H9 (cell line): Measurements from ENCODE around the gene CACNA2D3. TPM values are rescaled to one million over a fixed set of nuclear protein-coding genes. Genes with fewer than 3 reads are reported as not detected.

ENCODE experiments used
- DNase-seq: peaks from one replicate; pipeline ENCODE4 v3.0.0-alpha.2; 2017
- H2AFZ ChIP-seq: one replicate; pipeline ENCODE4 v1.6.1; 2013; ENCODE audit warnings: mild to moderate bottlenecking, low read length, control low read depth, moderate library complexity
- H2AK5ac ChIP-seq: 2 replicates; pipeline ENCODE4 v1.6.1; 2013; ENCODE audit warnings: low read length, control low read depth, mixed read lengths; ENCODE audit not compliant: insufficient read length
- H2BK120ac ChIP-seq: one replicate; pipeline ENCODE4 v1.6.1; 2013; ENCODE audit warnings: low read depth, mild to moderate bottlenecking, low read length, control low read depth, inconsistent platforms; ENCODE audit not compliant: poor library complexity, severe bottlenecking
- H2BK12ac ChIP-seq: 2 replicates; pipeline ENCODE4 v1.6.1; 2013; ENCODE audit warnings: low read length, control low read depth, mixed read lengths, low read depth; ENCODE audit not compliant: insufficient read length
- H2BK15ac ChIP-seq: 2 replicates; pipeline ENCODE4 v1.6.1; 2013; ENCODE audit warnings: low read depth, low read length, control low read depth
- H2BK20ac ChIP-seq: one replicate; pipeline ENCODE4 v1.6.1; 2013; ENCODE audit warnings: low read depth, mild to moderate bottlenecking, low read length, control low read depth, inconsistent platforms; ENCODE audit not compliant: poor library complexity, severe bottlenecking
- H2BK5ac ChIP-seq: 2 replicates; pipeline ENCODE4 v1.6.1; 2013; ENCODE audit warnings: low read length, control low read depth, mixed read lengths; ENCODE audit not compliant: insufficient read length
- H3K14ac ChIP-seq: 2 replicates; pipeline ENCODE4 v1.6.1; 2013; ENCODE audit warnings: low read length, control low read depth; ENCODE audit not compliant: insufficient read depth
- H3K18ac ChIP-seq: 2 replicates; pipeline ENCODE4 v1.6.1; 2013; ENCODE audit warnings: low read depth, mild to moderate bottlenecking, mixed read lengths, low read length, control low read depth; ENCODE audit not compliant: insufficient read length
- H3K23ac ChIP-seq: 2 replicates; pipeline ENCODE4 v1.6.1; 2013; ENCODE audit warnings: low read length, control low read depth, mixed read lengths, low read depth; ENCODE audit not compliant: insufficient read length
- H3K23me2 ChIP-seq: 2 replicates; pipeline ENCODE4 v1.6.1; 2013; ENCODE audit warnings: low read depth, mild to moderate bottlenecking, mixed read lengths, low read length, control low read depth; ENCODE audit not compliant: insufficient read length, poor library complexity, severe bottlenecking
- H3K27ac ChIP-seq: 2 replicates; pipeline ENCODE4 v1.5.1; 2013; ENCODE audit warnings: low read length, control low read depth, mixed read lengths, low read depth; ENCODE audit not compliant: insufficient read length
- H3K27me3 ChIP-seq: 2 replicates; pipeline ENCODE4 v1.6.1; 2013; ENCODE audit warnings: low read length, control low read depth, inconsistent platforms; ENCODE audit not compliant: insufficient read depth
- H3K4ac ChIP-seq: 2 replicates; pipeline ENCODE4 v1.6.1; 2013; ENCODE audit warnings: low read depth, mild to moderate bottlenecking, control low read depth, inconsistent platforms, low read length, moderate library complexity
- H3K4me1 ChIP-seq: 2 replicates; pipeline ENCODE4 v1.6.1; 2013; ENCODE audit warnings: low read length, control low read depth, inconsistent platforms; ENCODE audit not compliant: insufficient read depth
- H3K4me2 ChIP-seq: 2 replicates; pipeline ENCODE4 v1.6.1; 2013; ENCODE audit warnings: low read length, control low read depth, mixed read lengths; ENCODE audit not compliant: insufficient read length, insufficient read depth
- H3K56ac ChIP-seq: 2 replicates; pipeline ENCODE4 v1.6.1; 2013; ENCODE audit warnings: low read depth, mild to moderate bottlenecking, mixed read lengths, low read length, control low read depth; ENCODE audit not compliant: insufficient read length
- H3K79me1 ChIP-seq: 2 replicates; pipeline ENCODE4 v1.6.1; 2013; ENCODE audit warnings: low read depth, mild to moderate bottlenecking, moderate library complexity, low read length, control low read depth, inconsistent platforms; ENCODE audit not compliant: insufficient read depth, poor library complexity, severe bottlenecking
- H3K79me2 ChIP-seq: 2 replicates; pipeline ENCODE4 v1.6.1; 2013; ENCODE audit warnings: low read length, control low read depth, inconsistent platforms; ENCODE audit not compliant: insufficient read depth
- H3K9ac ChIP-seq: 2 replicates; pipeline ENCODE4 v1.6.1; 2013; ENCODE audit warnings: low read length, control low read depth, mixed read lengths; ENCODE audit not compliant: insufficient read length; ENCODE audit errors: extremely low read depth
- H3K9me3 ChIP-seq: one replicate; pipeline ENCODE4 v1.6.1; 2013; ENCODE audit warnings: low read depth, low read length, inconsistent platforms; ENCODE audit not compliant: control insufficient read depth
- H3T11ph ChIP-seq: one replicate; pipeline ENCODE4 v1.6.1; 2013; ENCODE audit warnings: mild to moderate bottlenecking, low read length, control low read depth, inconsistent platforms
- H4K20me1 ChIP-seq: one replicate; pipeline ENCODE4 v1.6.1; 2013; ENCODE audit not compliant: control insufficient read depth, insufficient read length, insufficient read depth
- H4K5ac ChIP-seq: 2 replicates; pipeline ENCODE4 v1.6.1; 2013; ENCODE audit warnings: low read depth, mild to moderate bottlenecking, mixed read lengths, low read length, control low read depth; ENCODE audit not compliant: insufficient read length
- H4K8ac ChIP-seq: replicated peaks from 2 replicates; pipeline ENCODE4 v1.6.1; 2013; ENCODE audit warnings: low read length, control low read depth, mixed read lengths, low read depth; ENCODE audit not compliant: insufficient read length
- H4K91ac ChIP-seq: 2 replicates; pipeline ENCODE4 v1.6.1; 2013; ENCODE audit warnings: low read depth, mild to moderate bottlenecking, moderate library complexity, mixed read lengths, low read length, control low read depth; ENCODE audit not compliant: insufficient read length
- H3K27ac Mint-ChIP-seq, 3 experiments: 2 replicates in 2 of 3; 3 replicates in 1 of 3; pipeline ENCODE4 v1.8.0; 2020 to 2021; ENCODE audit warnings: mixed read lengths in 3 of 3, mild to moderate bottlenecking in 1 of 3, moderate library complexity in 1 of 3
- H3K27me3 Mint-ChIP-seq: 2 replicates; pipeline ENCODE4 v1.8.0; 2021; ENCODE audit warnings: low read depth, mild to moderate bottlenecking, moderate library complexity, mixed read lengths
- H3K36me3 Mint-ChIP-seq, 3 experiments: 2 replicates in 2 of 3; 3 replicates in 1 of 3; pipeline ENCODE4 v1.8.0; 2020 to 2021; ENCODE audit warnings: low read depth in 3 of 3, mixed read lengths in 3 of 3; ENCODE audit not compliant: insufficient read depth in 1 of 3
- H3K4me1 Mint-ChIP-seq, 2 experiments: 2 replicates each; pipeline ENCODE4 v1.8.0; 2020; ENCODE audit warnings: mixed read lengths in 2 of 2
- H3K4me3 Mint-ChIP-seq, 2 experiments: 2 replicates in 1 of 2; 3 replicates in 1 of 2; pipeline ENCODE4 v1.8.0; 2020 to 2021; ENCODE audit warnings: mild to moderate bottlenecking in 2 of 2, mixed read lengths in 2 of 2, moderate library complexity in 1 of 2
- H3K9me3 Mint-ChIP-seq, 2 experiments: 2 replicates in 1 of 2; 3 replicates in 1 of 2; pipeline ENCODE4 v1.8.0; 2020; ENCODE audit warnings: mild to moderate bottlenecking in 2 of 2, mixed read lengths in 2 of 2, moderate library complexity in 1 of 2
- WGBS: extraction: QIAGEN DNeasy Blood & Tissue Kit; methylation state at CpG from one replicate; pipeline ENCODE4 v1.1.7; 2013; ENCODE audit warnings: missing lambda C conversion rate, low lambda C conversion rate, mixed read lengths; ENCODE audit not compliant: insufficient read length; ENCODE audit errors: extremely low coverage; 5-methylcytosine and 5-hydroxymethylcytosine counted together
- total RNA-seq: library from RNA; stranded (reverse); gene quantifications from 2 replicates; pipeline ENCODE4 v1.2.1, GENCODE V29; 2021
- TF ChIP-seq, protein P1 (sequence below): fragments of 200-600 bp; sonication (generic); conservative IDR thresholded peaks from 3 replicates; pipeline ENCODE4 v1.8.0; 2021; ENCODE audit warnings: antibody characterized with exemption, mild to moderate bottlenecking

Gene CACNA2D3
- total RNA-seq, 1 experiment from 2014 or later = 3.2 TPM

DNA sequence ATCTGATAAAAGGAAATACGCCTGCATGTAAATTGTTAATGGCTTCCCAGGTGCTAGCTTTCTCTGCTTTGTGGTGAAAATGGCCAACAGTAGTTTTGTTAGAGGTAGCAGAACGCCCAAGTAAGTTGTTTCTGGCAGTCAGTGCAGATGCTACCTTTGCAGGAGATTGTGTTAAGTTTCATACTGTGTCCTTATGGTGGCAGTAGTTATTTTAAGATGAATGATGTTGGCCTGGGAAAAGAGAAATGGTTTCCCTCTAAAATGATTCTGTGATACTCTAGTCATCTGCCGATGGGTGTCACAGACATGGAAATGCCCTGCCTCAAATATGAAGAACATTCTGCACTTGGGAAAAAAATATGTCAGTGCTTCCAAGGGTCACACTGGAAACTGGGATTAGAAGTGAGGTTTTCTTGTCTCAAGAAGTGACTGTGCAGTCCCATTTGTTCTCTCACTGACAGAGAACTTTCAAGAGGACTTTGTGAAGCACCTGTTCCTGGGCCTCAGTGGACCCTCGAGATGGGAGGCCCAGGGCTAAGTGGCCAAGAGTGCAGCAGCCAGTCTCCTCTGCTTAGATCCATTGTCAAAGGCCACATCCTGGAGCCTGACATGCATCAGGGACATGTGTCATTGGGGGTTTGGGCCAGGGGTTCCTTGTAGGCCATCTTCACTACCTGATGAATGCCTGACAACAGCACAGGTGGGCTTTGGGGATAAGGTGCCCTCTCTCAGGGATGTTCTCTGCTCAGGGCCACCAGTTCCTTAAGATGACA is 393.3 kb downstream of the CACNA2D3 start:
- Histone ChIP-seq H3K27ac (no peak overlapping the region), H3K23me2 (no peaks in the 10 kb centered on the region), H2BK20ac (no peak overlapping the region), H4K20me1 (no peaks in the 10 kb centered on the region), H3K4me1 (no peaks in the 10 kb centered on the region), H3K14ac (no peak overlapping the region), H3K79me1 (no peaks in the 10 kb centered on the region), H4K5ac (no peak overlapping the region), H2AK5ac (no peak overlapping the region), H2BK5ac (no peak overlapping the region), H4K8ac (no peak overlapping the region), H2AFZ (no peak overlapping the region), H3K4ac (no peak overlapping the region), H3K4me2 (no peak overlapping the region), H3K27me3 (no peaks in the 10 kb centered on the region), H3K9me3 (no peaks in the 10 kb centered on the region), H2BK15ac (no peak overlapping the region), H2BK12ac (no peak overlapping the region), H3K18ac (no peak overlapping the region), H3K56ac (no peak overlapping the region), H4K91ac (no peak overlapping the region), H2BK120ac (no peak overlapping the region), H3T11ph (no peak overlapping the region), H3K23ac (no peak overlapping the region), H3K79me2 (no peaks in the 10 kb centered on the region), H3K9ac (no peak overlapping the region)
- TF ChIP-seq, protein P1, sequence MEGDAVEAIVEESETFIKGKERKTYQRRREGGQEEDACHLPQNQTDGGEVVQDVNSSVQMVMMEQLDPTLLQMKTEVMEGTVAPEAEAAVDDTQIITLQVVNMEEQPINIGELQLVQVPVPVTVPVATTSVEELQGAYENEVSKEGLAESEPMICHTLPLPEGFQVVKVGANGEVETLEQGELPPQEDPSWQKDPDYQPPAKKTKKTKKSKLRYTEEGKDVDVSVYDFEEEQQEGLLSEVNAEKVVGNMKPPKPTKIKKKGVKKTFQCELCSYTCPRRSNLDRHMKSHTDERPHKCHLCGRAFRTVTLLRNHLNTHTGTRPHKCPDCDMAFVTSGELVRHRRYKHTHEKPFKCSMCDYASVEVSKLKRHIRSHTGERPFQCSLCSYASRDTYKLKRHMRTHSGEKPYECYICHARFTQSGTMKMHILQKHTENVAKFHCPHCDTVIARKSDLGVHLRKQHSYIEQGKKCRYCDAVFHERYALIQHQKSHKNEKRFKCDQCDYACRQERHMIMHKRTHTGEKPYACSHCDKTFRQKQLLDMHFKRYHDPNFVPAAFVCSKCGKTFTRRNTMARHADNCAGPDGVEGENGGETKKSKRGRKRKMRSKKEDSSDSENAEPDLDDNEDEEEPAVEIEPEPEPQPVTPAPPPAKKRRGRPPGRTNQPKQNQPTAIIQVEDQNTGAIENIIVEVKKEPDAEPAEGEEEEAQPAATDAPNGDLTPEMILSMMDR = no peak
- Mint-ChIP-seq H3K9me3 (peaks cover 10 to 16% of the 10 kb centered on the region in 2 experiments; a peak in 4 of 5 replicates), H3K27ac (no peak overlapping the region; a peak in 1 of 7 replicates), H3K27me3 (peaks cover 8% of the 10 kb centered on the region), H3K36me3 (peaks cover 0 to 5% (median 4%) of the 10 kb centered on the region in 3 experiments; a peak in 3 of 7 replicates), H3K4me1 (peaks cover 0 to 2% of the 10 kb centered on the region in 2 experiments; a peak in 1 of 4 replicates), H3K4me3 (no peak overlapping the region)
- DNase-seq = no peak
- no CpG with 5 or more reads among the region's 4 CpGs for WGBS
